Measurements from ENCODE around the gene MAPK14.
A peak's percentile ranks its signal among the peaks of the same experiment; 100 is the strongest.
"Not testable (repeated sequence)": the region's sequence is repeated elsewhere in the genome, so short reads cannot be mapped to it uniquely, and the experiment has no call there.

Gene MAPK14

GRCh38 chr6:36027501-36028087, at the start of gene MAPK14:
MAPK14 (plus strand) TSS chr6:36027808; CDS start chr6:36028158, 350 bp downstream.
- peaks cover 4% of the 10 kb centered on the region for H3K4me1 ChIP-seq
- peak within 1 kb of the TSS; percentile 76 for H3K27ac ChIP-seq
- TF ChIP-seq, protein P1, sequence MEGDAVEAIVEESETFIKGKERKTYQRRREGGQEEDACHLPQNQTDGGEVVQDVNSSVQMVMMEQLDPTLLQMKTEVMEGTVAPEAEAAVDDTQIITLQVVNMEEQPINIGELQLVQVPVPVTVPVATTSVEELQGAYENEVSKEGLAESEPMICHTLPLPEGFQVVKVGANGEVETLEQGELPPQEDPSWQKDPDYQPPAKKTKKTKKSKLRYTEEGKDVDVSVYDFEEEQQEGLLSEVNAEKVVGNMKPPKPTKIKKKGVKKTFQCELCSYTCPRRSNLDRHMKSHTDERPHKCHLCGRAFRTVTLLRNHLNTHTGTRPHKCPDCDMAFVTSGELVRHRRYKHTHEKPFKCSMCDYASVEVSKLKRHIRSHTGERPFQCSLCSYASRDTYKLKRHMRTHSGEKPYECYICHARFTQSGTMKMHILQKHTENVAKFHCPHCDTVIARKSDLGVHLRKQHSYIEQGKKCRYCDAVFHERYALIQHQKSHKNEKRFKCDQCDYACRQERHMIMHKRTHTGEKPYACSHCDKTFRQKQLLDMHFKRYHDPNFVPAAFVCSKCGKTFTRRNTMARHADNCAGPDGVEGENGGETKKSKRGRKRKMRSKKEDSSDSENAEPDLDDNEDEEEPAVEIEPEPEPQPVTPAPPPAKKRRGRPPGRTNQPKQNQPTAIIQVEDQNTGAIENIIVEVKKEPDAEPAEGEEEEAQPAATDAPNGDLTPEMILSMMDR (IDR thresholded peaks at IDR 0.05), result peak; percentile 91
- H3K9ac ChIP-seq, result peak within 1 kb of the TSS; percentile 12
- H3K9me3 ChIP-seq (ENCODE audit: control insufficient read depth, low read length), result no peaks in the 10 kb centered on the region
- peak within 1 kb of the TSS; percentile 98 for H3K4me2 ChIP-seq (ENCODE audit: low read length)
- peak within 1 kb of the TSS; percentile 91 for H2AFZ ChIP-seq
- no peaks in the 10 kb centered on the region for H3K36me3 ChIP-seq (ENCODE audit: control insufficient read depth, insufficient read depth, low read length)
- H3K27me3 ChIP-seq (ENCODE audit: control insufficient read depth, insufficient read depth, low read length), result no peaks in the 10 kb centered on the region
- peaks cover 23% of the 10 kb centered on the region for H3K79me2 ChIP-seq
- peak within 1 kb of the TSS; percentile 97 for H3K4me3 ChIP-seq (ENCODE audit: low read depth, low read length)

DNA sequence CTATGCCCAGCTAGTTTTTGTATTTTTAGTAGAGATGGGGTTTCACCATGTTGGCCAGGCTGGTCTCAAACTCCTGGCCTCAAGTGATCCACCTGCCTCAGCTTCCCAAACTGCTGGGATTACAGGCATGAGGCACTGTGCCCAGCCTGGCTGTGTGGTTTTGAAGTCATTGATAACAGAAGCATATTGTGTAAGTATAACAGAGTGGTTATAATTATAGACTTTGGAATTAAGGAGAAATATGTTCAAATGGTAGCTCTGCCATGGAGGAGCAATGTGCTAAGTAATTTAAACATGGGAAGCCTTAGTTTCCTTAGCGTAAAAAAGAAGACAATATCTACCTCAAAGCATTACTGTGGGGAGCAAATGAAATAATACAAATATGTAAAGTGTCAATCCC, 47.5 kb upstream of the MAPK14 start:
- H3K9me3 ChIP-seq (ENCODE audit: control insufficient read depth, low read length); H2AFZ ChIP-seq; H3K27ac ChIP-seq; H3K36me3 ChIP-seq (ENCODE audit: control insufficient read depth, insufficient read depth, low read length); H3K4me3 ChIP-seq (ENCODE audit: low read depth, low read length); H3K79me2 ChIP-seq; H3K27me3 ChIP-seq (ENCODE audit: control insufficient read depth, insufficient read depth, low read length); H3K4me1 ChIP-seq; H3K4me2 ChIP-seq (ENCODE audit: low read length); H3K9ac ChIP-seq: not testable (repeated sequence)

GRCh38 chr6:35980991-35981645, 46.5 kb upstream of the MAPK14 start:
- no peaks in the 10 kb centered on the region for H3K36me3 ChIP-seq (ENCODE audit: control insufficient read depth, insufficient read depth, low read length)
- H3K27ac ChIP-seq, result no peak overlapping the region
- H3K9ac ChIP-seq, result no peak overlapping the region
- H3K27me3 ChIP-seq (ENCODE audit: control insufficient read depth, insufficient read depth, low read length), result no peaks in the 10 kb centered on the region
- H3K4me1 ChIP-seq, result no peaks in the 10 kb centered on the region
- H2AFZ ChIP-seq, result no peak overlapping the region
- TF ChIP-seq, protein P1 (IDR thresholded peaks at IDR 0.05), result no peak
- H3K79me2 ChIP-seq, result no peaks in the 10 kb centered on the region
- H3K9me3 ChIP-seq (ENCODE audit: control insufficient read depth, low read length), result no peaks in the 10 kb centered on the region
- H3K4me2 ChIP-seq (ENCODE audit: low read length), result no peak overlapping the region
- no peak overlapping the region for H3K4me3 ChIP-seq (ENCODE audit: low read depth, low read length)

GRCh38 chr6:35984701-35985100, 42.9 kb upstream of the MAPK14 start:
- H3K27ac ChIP-seq, result no peak overlapping the region
- no peaks in the 10 kb centered on the region for H3K4me1 ChIP-seq
- no peaks in the 10 kb centered on the region for H3K27me3 ChIP-seq (ENCODE audit: control insufficient read depth, insufficient read depth, low read length)
- H2AFZ ChIP-seq, result no peak overlapping the region
- H3K9me3 ChIP-seq (ENCODE audit: control insufficient read depth, low read length), result no peaks in the 10 kb centered on the region
- H3K9ac ChIP-seq, result no peak overlapping the region
- no peak overlapping the region for H3K4me3 ChIP-seq (ENCODE audit: low read depth, low read length)
- TF ChIP-seq, protein P1 (IDR thresholded peaks at IDR 0.05), result no peak
- H3K36me3 ChIP-seq (ENCODE audit: control insufficient read depth, insufficient read depth, low read length), result no peaks in the 10 kb centered on the region
- H3K4me2 ChIP-seq (ENCODE audit: low read length), result no peak overlapping the region
- no peaks in the 10 kb centered on the region for H3K79me2 ChIP-seq

- H3K9ac ChIP-seq; H3K79me2 ChIP-seq; H3K9me3 ChIP-seq (ENCODE audit: control insufficient read depth, low read length); H3K27me3 ChIP-seq (ENCODE audit: control insufficient read depth, insufficient read depth, low read length); H3K4me1 ChIP-seq; H3K4me3 ChIP-seq (ENCODE audit: low read depth, low read length); H2AFZ ChIP-seq; H3K27ac ChIP-seq; H3K36me3 ChIP-seq (ENCODE audit: control insufficient read depth, insufficient read depth, low read length); H3K4me2 ChIP-seq (ENCODE audit: low read length): not testable (repeated sequence)
These were observed 39.6 kb upstream of the MAPK14 start for GRCh38 chr6:35988047-35988446.

Measured in parathyroid adenoma (tissue), 2 donors.